DMS53 treated with DMSO at 0.1 percent for 48 hours (cell line): ENCODE data around the gene PADI1.

Experiments
- DNase-seq: peaks from one replicate; lab custom pipeline; 2025; ENCODE audit not compliant: unreplicated experiment; lab: John Stamatoyannopoulos, UW

PADI1 gene

DNA sequence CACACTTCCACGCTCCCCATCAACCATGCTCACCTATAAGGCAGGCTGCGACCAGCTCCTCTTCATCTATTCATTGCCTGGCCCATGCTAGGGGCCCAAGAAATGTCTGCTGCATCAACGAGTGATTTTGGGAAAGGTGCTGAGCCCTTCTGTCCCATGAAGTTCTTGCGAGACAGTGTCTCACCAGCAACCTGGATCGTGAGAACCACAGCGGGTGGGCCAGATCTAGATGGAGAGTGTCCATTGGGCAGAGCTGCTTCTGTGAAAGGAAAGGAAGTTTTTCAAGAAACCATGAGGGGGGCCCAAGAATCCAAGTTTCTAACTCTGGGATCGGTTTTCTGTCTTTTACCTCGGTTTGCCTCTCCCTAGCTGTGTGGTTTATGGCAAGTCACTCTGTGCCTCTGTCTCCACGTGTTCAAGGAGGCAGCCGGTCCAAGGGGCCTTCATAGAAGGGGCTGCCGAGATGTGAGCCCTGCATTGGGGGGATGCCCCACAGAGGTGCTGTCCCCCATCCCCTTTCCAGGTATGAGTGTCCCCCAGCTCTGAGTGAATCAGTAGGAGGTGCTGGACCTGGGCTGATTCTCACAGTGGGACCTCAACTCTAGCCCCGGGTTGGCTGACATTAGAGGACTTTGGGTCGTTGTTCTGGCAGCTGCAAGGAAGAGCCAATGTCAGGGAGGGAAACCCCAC, 8.3 kb upstream of the PADI1 start:
- no peak for DNase-seq

DNA sequence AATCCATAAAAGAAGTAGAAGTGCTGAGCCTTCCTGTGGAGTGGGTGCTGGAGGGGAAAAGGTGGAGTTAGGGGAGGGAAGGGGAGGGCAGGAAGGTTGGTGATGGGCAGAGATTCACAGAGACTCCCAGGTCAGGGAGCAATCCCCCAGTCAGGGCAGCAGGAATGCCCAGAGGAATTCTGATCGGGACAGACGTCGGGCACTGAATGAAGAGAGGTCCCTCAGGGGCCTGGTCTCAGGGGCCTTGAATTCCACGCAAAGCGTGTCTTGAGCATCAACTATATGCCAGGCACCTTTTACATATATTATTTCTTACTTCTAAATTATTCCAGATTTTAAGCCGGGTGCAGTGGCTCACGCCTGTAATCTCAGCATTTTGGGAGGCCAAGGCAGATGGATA, 7.2 kb upstream of the PADI1 start:
- DNase-seq = no peak

DNA sequence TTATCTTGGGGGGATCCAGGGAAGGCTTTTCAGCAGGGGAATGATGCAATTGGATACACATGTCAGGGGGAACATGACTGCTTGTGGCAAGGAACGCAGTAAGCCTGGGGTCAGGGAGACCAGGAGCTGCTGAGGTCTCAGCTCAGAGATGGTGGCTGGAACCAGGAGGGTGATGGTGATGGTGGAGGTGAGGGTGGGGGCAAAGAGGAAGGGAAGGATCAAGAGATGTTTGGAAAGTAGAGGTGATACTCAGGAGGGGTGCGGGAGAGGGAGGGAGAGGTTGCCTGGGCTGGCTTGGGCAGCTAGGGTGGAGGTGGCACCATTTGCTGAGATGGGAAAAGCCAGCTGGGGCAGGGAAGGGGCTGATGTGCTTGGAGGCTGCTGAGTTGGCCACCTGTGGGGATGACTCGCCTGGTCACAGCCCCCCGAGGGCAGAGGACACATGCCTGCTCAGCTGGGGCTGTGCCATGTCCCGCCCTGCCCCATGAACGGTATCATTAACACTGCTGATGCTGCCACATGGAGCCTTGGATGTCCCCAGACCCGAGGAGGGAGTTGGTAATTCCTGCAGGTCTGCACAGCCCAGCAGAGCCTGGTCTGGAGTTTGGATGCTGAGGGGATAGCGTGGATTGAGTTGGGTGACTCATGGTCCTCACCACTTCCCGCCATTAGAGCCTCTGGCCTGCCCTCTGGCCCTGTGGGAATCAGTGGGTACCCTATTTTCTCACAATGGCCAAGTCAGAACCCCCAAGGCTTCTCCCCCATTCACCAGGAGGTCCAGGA, 6.3 kb upstream of the PADI1 start:
- DNase-seq = no peak

DNA sequence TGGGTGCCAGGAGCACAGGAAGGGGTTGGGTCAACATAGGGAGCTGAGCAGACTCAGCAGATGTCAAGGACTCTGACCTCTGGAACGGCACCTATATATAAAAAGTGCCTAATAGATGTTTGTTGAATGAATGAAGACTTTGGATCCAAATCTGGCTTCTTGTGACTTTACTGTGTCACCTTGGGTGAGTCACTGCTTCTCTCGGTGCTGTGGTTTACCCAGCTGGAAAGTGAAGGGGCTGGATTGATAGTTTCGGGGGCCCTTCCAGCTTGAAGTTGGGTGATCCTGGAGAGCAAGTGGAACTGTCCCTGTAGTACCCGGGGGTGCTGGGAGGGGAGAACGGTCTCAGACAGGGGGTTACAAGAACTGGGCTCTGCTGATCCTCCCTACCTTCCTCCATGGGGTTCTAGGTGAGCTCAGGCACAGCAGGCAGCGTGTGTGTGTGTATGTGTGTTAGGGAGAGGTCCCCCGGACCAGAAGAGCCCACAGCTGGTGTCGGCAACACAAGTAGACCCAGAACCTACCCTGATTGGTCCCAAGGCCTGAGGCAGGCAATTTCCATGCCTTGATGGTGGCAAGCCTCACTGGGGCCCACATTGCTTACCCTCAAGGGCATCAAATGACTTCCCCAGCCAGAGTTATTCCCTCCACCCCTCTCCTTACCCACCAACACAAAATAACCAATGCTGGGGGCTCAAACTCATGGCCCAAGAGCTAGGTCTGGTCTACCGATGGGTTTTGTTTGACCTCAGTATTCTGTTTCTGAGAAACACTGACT, 5.5 kb upstream of the PADI1 start:
- no peak for DNase-seq

DNA sequence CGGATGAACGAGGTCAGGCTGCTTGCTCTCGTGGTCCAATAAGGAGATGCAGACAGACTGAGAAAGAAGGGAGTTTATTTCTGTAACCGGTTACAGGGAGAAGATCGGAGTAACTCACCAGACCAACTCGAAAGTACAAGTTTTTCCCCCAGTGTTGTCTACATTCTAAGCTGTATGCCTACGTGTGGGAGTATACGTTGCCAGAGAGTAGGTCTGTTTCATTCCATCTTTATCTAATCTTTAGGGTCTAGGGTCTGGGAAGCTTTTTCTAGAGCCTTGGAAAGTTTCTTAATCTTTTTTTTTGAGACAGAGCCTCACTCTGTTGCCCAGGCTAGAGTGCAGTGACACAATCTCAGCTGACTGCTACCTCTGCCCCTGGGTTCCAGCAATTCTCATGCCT, 4.7 kb upstream of the PADI1 start:
- DNase-seq = no peak

DNA sequence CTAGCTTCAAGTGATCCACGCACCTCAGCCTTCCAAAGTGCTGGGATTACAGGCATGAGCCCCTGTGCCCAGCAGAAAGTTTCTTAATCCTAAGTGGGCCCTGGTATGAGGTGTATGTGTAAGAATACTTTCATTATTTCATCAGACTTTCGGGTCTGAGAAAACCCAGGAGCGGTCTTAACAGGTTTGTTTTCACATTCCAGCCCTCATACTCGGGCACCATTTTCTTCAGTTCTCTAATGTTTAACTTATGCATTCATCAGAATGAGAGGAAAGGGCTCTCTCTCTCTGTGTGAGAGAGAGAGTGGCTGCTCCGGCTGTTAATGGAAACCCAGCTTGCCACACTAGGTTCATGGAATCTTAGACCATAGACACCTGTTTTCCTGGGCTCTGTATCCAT, 4.2 kb upstream of the PADI1 start:
- DNase-seq = no peak

DNA sequence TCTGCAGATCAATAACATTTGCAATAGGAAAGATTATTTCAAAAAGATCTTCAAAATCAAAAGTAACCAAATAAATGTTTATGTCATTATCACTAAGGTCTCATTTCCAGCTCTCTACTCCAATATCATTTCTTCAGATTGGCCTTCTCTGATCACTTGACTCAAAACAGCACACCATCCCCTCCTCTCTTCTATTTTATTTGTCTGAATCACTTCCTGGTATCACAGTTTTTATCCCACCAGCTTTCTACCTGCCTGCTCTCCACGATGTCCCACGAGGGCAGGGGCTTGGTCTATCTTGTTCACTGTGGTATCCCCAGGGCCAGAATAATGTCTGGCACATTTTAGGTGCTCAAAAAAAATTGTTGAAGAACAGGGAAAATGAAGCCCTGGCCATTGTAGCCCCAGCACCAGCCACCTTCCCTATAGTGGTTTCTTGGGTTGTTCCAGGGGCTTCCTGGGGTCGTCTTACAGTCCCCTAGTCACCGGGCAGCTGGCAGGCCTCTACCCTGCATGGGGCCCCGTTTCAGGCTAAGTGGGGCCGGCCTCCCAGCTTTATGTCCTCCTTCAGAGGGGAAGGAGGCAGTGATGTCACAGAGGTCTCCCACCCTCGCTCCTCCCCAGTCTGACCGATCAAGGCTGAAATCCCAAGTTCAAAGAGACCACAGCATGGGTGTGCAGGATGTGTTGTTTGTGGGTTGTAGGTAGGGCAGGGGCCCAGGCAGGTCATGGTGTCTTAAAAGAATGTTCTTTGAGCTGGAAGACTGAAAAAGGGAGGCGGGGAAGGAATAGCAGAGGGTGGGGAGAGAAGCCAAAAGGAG, 3.5 kb upstream of the PADI1 start:
- DNase-seq = no peak

DNA sequence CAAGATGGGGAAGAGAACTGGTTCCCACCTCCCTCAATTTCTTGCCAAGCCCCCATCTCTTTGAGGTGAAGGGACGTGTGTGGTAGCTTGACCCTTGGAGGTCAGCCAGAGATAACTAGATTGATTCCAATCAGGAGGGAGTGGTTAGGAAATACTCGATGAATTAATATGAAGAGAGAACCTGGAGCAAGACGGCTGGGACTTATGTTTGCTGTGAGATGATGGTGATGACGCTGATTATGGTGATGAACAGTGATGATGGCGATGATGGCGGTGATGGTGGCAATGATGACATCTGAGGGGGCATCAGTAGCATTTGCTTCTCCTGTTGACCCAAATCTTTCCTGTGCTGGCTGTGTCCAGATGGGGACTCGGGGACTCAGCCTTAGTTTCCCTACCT, 724 bp downstream of the PADI1 start:
- DNase-seq = no peak

DNA sequence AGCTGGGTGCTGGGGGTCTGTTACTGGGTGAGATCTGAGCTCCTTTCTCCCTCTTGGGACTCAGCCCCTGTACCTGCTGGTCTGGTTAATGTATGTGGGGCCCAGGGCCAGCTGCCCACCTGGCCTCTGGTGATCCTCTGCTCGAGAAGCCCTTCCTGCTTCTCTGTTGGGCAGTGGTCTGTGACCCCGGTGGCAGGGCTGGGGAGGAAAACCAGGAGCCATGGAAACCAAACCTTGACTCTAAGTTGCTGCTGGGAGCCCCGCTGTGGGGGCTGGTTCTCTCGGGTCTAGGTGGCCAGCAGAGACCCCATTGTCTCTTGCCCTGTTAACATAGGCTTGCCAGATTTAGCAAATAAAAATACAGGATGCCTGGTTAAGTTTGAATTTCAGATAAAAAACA, 1.3 kb downstream of the PADI1 start:
- DNase-seq = no peak

DNA sequence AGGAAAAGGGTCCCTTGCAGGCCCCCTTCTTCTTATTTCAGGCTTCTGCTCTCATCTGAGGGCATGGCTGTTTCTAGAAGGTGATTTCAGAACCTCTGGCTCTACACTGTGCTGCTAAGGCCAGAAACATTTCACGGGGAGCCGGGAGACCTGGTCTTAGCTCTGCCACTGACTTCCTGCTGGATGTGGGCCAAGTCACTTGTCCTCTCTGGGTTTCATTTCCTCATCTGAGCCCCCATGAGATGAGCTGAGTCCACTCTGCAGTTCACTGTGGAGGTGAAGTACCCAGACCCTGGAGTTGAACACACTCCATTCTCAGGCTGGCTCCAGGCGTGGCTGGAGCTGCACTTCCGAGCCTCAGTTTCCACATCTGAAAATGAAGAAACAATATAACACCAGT, 2.1 kb downstream of the PADI1 start:
- peak; percentile 15 for DNase-seq

DNA sequence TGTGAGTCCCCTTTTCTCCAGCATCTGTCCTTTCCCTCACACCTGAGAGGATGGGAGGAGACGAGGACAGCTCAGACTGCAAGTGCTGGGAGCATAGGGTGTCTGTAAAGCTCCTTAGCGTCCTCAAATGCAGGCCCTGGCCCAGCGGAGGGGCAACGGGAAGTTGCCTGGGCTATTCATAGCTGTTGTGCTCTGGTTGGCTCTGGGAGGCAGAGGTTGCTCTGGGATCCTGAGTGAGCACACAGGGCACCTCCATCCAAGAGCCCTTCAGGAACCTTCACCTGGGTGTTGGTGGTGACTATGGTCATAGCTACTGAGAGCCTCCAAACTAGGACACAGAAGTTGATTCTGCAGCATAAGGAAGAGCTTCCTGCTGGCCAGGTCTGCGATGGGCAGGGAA, 2.6 kb downstream of the PADI1 start:
- peak; percentile 26 for DNase-seq

DNA sequence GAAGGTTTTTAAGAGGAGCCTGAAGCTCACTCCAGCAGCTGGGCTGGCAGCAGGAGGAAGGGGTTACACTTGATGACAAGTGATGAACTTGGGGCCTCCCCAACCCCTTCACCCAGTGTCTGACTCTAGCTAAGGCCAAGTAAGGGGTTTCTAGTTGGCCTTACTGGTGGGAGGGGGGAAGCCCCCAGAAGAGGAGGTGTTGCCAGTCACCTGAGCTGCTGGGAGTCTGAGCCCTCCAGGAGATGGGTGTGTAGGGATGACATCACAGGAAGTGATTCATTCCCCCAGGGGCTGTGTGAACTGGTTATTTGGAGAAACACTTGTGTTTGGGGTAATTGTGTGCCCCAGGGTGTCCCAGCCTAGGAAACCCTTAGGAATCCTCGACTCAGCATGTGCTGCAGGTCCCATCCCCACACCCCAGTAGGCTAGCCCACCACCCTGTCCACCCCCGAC, 3.1 kb downstream of the PADI1 start:
- no peak for DNase-seq

DNA sequence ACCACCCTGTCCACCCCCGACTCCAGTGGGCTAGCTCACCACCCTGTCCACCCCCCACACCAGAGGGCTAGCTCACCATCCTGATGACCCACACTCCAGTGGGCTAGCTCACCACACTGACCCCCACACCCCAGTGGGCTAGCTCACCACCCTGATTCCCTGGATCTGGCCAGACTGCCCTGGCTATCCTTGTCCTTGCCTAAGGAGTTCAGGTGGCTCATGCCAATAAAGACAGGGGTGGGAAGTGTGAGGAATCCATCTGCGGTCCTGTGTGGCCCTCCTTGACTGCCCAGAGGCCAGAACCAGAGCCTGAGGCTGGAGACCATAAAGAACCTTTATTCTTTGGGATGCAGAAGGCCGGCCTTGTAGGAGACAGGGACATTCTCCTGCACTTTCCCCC, 3.6 kb downstream of the PADI1 start:
- no peak for DNase-seq

DNA sequence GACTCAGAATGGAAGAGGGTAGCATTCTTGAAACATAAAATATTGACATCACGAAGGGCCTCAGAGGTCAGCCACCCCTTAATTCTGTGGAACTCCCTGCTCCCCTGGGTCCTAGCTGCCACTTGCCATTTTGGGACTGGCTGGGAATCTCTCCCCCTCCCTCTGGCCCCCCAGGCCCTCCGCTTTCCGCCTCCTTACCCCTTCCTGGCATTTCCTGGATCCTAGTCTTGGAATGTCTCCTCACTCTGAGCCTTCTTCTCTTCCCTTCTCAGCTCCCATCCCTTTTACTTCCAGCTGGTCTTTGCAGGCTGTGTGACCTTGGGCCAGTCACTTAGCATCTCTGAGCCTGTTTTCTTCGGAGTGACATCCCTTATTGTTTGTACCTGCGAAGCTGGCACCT, 4.5 kb downstream of the PADI1 start:
- DNase-seq = no peak

DNA sequence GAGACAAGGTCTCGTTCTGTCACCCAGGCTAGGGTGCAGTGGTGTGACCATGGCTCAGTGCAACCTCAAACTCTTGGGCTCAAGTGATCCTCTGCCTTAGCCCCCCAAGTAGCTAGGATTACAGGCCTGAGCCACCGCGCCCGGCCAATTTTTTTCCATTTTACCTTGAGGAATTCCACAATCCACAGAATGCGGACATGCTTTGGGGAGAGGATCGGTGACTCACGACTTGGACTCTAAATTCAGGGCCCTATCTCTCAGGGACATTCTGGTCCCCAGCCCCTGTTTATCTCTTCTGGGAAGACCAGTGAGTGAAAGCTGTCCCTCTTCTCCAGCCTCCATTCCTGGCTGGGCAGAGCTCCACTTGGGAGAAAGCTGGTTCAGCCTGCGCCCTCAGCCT, 5.2 kb downstream of the PADI1 start:
- no peak for DNase-seq

DNA sequence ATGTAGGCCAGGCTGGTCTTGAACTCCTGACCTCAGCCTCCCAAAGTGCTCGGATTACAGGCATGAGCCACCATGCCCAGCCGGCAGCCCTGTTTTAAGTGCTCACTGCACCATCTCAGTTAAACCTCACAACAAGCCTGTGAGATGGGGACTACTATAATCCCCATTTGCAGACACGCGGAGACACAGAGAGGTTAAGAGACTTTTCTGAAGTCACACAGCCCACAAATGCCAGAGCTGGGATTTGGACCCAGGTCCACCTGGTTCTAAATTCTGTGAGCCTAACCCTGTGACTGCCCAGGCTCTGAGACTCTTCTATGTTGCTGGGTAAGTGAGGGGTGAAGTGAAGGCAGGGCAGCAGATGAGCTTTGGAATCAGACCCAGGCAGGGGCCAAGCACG, 6.4 kb downstream of the PADI1 start:
- no peak for DNase-seq

DNA sequence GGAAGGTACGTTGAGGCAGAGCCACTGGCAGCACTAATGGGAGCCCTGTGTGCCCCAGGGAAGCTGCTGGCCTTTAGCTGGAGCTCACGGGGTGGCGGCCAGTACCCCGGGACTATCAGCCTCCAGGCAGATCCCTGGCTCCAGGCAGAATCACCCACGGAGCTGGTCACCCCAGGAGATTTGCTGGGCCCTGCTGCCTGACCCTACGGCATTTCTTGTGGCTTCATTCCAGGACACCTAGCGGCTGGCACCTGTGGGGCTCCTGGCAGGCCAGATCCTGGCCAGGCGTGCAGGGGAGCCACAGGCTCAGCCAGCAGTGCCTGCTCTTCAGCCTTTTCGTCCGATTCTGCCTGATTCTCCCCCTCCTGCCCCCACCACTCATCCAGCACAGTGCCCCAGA, 7.1 kb downstream of the PADI1 start:
- no peak for DNase-seq

DNA sequence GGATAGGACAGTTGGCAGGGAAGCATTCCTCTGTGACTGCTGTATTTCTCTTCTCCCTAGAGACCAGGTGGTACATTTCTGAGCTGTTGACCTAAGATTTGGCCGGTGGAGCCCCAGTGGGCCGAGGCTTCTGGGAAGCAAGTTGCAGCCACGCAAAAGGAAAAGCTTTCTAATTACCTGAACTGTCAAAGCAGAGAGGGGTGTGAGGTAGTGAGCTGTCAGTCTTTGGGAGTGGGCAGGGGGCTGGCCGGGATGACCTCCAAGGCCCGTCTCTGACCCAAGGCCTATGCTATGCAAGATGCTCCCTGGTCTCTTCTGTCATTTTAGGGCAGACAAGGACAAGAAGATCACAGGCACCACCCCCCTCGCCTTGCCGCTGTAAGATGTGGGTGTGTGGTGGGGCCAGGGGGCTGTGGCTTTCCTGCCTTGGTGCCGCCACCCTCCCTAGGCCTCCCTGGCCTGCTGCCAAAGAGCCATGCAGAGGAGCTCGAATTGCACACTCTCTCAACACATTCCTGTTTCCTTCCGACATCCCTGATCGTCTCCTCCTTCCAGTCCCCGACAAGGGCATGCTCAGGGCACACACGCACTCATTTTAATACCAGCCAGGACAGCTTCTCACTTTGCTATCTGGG, 7.7 kb downstream of the PADI1 start:
- DNase-seq = no peak

DNA sequence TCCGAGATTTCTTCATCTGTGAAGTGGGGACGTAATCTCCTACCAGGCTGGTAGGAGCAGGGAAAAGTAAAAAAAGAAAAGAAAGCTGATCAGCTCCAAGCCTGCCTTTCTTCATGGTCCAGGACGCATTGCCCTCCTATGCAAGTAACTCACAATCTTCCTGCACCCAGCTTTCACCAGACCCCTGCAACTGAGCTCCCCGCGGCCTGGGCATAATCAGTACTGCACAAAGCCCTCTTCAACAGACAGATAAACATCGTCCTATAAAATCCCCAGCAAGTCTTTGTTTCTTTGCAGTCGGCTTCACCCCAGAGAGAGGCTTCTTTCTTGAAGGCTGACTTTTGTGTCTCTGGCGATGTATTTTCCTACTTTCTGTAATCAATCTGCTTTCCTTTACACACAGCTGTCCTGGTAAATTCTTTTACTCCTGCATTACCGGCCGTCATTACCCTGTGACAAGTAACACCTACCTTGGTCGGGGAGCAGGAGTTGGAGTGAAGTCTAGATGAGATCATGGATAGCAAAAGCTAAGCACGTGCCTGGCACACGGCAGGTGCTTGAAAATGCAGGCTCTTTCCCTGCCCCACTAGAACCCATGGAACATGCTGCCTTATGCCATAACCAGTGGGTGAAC, 8.3 kb downstream of the PADI1 start:
- DNase-seq = no peak

DNA sequence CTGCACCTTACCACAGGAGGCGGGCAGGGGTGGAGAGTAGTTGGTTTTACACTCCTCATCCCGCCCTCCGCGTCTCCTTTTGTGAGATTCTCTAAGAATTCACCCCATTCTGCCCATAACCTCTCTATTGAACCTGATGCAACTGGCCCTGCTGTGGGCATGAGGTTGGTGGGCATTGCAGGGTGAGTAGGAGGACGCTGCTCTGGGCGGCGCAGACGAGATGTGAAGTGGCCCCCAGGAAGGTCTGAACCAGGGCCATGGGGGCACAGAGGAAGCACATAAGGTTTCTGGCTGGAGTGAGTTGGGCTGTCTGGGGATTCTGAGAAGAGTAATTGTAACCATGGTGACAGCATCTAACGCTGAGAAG, 8.8 kb downstream of the PADI1 start:
- no peak for DNase-seq
